ENCODE data around the gene TDG. TPM values are rescaled to one million over a fixed set of nuclear protein-coding genes. Genes with fewer than 3 reads are reported as not detected.
A peak's percentile ranks its signal among the peaks of the same experiment; 100 is the strongest.

Gene TDG
- total and polyA plus RNA-seq, 10 of the 15 experiments (the other 5 are each of a cell fraction or from before 2014, with no cell fraction given): 29.7 to 68.8 (median 51.2) TPM

DNA sequence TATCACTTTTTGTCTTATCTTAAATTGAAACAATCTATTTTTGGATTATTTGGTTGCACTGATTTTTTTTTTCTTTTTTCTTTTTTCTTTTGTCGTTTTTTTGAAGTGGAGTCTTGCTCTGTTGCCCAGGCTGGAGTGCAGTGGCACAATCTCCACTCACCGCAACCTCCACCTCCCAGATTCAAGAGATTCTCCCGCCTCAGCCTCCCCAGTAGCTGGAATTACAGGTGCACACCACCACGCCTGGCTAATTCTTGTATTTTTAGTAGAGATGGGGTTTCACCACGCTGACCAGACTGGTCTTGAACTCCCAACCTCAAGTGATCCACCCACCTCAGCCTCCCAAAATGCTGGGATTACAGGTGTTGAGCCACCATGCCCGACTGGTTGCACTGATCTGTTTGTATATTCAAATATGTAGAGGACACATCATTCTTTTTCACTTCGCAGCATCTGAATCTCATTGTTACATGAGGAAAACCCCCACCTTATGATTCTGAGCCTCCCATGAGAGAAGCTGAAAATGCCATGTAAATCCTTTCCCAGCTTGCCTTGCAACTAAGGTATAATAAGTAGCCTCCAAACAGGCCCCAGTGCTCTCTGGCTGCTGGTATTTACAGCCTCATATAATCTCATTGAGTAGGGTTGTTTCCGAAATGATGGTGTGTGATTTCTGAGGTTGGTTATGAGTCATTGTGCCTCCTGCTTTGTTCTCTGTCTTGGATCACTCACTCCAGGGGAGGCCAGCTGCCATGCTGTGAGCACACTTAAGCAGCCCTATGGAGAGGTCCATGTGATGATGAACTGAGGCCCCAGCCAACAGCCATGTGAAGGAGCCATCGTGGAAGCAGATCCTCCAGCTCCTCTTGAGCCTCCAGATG, 40.7 kb upstream of the TDG start (continued):
- TF ChIP-seq NR2C1 (IDR thresholded peaks at IDR 0.05) (no peak), JUND (IDR thresholded peaks at IDR 0.05; ENCODE audit: low read depth, low read length) (peak; percentile 88), LARP7 (IDR thresholded peaks at IDR 0.05) (no peak; the same call in 1 of the 2 replicates), RUNX3 (IDR thresholded peaks at IDR 0.05; ENCODE audit: low read length) (peak; percentile 83), IRF5 (IDR thresholded peaks at IDR 0.05; ENCODE audit: borderline replicate concordance) (no peak), BMI1 (IDR thresholded peaks at IDR 0.05; ENCODE audit: borderline replicate concordance) (no peak; the same call in 1 of the 2 replicates), CBX3 (IDR thresholded peaks at IDR 0.05; ENCODE audit: borderline replicate concordance, low read depth) (no peak), BACH1 (IDR thresholded peaks at IDR 0.05; ENCODE audit: borderline replicate concordance) (peak; percentile 81), KAT2A (conservative IDR thresholded peaks at IDR 0.05; ENCODE audit: control insufficient read depth, low read depth, low read length) (no peak), RBBP5 (conservative IDR thresholded peaks at IDR 0.05) (no peak), SMC3 (IDR thresholded peaks at IDR 0.05; ENCODE audit: borderline replicate concordance, low read length) (no peak), ZNF592 (IDR thresholded peaks at IDR 0.05) (no peak), NFIC (IDR thresholded peaks at IDR 0.05; ENCODE audit: low read depth, low read length) (peak; percentile 91; the same call in 1 of the 2 replicates), MXI1 (IDR thresholded peaks at IDR 0.05; ENCODE audit: low read depth, low read length) (peak; percentile 78; the same call in 1 of the 2 replicates), MTA3 (IDR thresholded peaks at IDR 0.05; ENCODE audit: borderline replicate concordance, low read length) (peak; percentile 73; the same call in 1 of the 2 replicates), POLR2A (IDR thresholded peaks at IDR 0.05; ENCODE audit: low read depth, low read length) (peak; percentile 92), RAD21 (IDR thresholded peaks at IDR 0.05; ENCODE audit: insufficient read depth, low read depth, low read length) (0 out of 2 replicates have a peak, but pooled peaks have one; percentile 15), BRCA1 (IDR thresholded peaks at IDR 0.05; ENCODE audit: low read depth, low read length) (no peak), EGR1 (IDR thresholded peaks at IDR 0.05; ENCODE audit: borderline replicate concordance in 1 of 2, low read depth in 2 of 2, low read length in 2 of 2) (0 out of 3 replicates have a peak, but pooled peaks of 1 of the 2 experiments have one; percentile 35)
- TF ChIP-seq, protein P1, sequence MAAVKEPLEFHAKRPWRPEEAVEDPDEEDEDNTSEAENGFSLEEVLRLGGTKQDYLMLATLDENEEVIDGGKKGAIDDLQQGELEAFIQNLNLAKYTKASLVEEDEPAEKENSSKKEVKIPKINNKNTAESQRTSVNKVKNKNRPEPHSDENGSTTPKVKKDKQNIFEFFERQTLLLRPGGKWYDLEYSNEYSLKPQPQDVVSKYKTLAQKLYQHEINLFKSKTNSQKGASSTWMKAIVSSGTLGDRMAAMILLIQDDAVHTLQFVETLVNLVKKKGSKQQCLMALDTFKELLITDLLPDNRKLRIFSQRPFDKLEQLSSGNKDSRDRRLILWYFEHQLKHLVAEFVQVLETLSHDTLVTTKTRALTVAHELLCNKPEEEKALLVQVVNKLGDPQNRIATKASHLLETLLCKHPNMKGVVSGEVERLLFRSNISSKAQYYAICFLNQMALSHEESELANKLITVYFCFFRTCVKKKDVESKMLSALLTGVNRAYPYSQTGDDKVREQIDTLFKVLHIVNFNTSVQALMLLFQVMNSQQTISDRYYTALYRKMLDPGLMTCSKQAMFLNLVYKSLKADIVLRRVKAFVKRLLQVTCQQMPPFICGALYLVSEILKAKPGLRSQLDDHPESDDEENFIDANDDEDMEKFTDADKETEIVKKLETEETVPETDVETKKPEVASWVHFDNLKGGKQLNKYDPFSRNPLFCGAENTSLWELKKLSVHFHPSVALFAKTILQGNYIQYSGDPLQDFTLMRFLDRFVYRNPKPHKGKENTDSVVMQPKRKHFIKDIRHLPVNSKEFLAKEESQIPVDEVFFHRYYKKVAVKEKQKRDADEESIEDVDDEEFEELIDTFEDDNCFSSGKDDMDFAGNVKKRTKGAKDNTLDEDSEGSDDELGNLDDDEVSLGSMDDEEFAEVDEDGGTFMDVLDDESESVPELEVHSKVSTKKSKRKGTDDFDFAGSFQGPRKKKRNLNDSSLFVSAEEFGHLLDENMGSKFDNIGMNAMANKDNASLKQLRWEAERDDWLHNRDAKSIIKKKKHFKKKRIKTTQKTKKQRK (IDR thresholded peaks at IDR 0.05; ENCODE audit: low read depth, low read length): no peak
- TF ChIP-seq, protein P2, sequence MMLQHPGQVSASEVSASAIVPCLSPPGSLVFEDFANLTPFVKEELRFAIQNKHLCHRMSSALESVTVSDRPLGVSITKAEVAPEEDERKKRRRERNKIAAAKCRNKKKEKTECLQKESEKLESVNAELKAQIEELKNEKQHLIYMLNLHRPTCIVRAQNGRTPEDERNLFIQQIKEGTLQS (IDR thresholded peaks at IDR 0.05; ENCODE audit: borderline replicate concordance, extremely low read depth, low read depth, low read length): no peak

Data from GM12878 (cell line).